SK-N-DZ (cell line): ENCODE results near the gene KCNJ11. TPM values are rescaled to one million over a fixed set of nuclear protein-coding genes. Genes with fewer than 3 reads are reported as not detected.
"Not testable (repeated sequence)": the region's sequence is repeated elsewhere in the genome, so short reads cannot be mapped to it uniquely, and the experiment has no call there.

Experiments used
- DNase-seq: peaks from one replicate; pipeline ENCODE4 v3.0.0-alpha.2; 2015; ENCODE audit warnings: low spot score
- polyA plus RNA-seq, 2 experiments: library from polyadenylated mRNA; depleted of rRNA; stranded (reverse); fragments of >200 nt; gene quantifications; 2 replicates each; pipeline ENCODE4 v1.2.3, GENCODE V29; 2014

Gene KCNJ11
- polyA plus RNA-seq (2014; cell fraction: cytosol; rRNA removed) = 37.2 and 39.9 TPM in 2 replicates
- 17.7 and 20.3 TPM in 2 replicates for polyA plus RNA-seq (2014; cell fraction: nucleus; rRNA removed)

DNA sequence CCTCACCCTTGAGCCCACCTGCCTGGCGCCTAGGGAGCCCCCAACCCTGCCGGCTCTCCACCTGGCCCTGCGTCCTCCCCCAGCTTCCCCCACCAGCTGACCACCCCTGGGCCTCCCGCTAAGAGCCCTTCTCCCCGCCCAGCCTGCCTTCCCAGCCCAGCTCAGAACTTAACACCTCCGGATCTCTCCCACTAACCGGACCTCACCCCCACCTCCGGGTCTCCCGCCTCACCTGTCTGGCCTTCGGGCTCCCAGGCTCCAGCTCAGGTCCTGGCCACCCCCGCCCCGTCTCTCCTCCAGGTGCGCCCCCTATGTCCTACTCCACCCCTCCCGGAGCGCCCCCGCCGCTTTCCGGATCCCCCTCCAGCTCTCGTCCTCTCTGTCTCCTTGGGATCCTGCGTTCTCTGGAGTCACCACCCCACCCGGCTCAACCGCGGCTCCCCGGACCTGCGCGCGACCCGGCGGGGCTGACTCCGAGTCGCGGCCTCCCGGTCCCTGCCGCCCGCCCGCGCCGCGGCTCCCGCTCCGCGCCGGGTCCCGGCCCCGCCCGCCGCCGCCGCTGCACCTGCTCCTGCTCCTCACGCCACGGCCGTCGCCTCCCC, at the start of gene KCNJ11:
KCNJ11 (minus strand) TSS at position 51 of the 602 bp plus-strand sequence. CDS start 568 bp downstream, outside the sequence.
- DNase-seq = no peak

DNA sequence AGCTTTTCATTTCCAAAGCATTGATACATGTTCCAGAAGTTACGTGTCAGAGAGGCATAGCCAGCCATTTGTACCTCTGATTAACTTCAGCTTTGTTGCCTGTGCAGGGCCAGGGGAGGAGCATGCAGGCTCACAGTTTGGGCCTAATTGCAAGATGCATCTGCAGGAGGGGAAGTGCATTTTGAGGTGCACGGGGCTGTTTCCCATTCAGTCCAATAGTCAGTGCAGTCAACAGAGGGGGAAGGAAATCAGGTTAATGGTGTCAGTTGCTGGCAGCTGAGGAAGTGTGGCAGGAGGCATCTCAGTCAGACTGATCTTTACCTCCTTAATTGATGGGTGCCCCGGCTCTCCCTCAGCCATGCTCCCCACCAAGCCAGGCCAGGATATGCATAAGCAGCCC, 48.9 kb upstream of the KCNJ11 start:
- no peak for DNase-seq

- no peak for DNase-seq
Observed at GRCh38 chr11:17434108-17434507, 45.6 kb upstream of the KCNJ11 start.

GRCh38 chr11:17432002-17432401, 43.5 kb upstream of the KCNJ11 start:
- DNase-seq = peak; percentile 45

GRCh38 chr11:17431139-17431538, 42.7 kb upstream of the KCNJ11 start:
- DNase-seq = peak; percentile 51

GRCh38 chr11:17430616-17431015, 42.2 kb upstream of the KCNJ11 start:
- DNase-seq = no peak

DNA sequence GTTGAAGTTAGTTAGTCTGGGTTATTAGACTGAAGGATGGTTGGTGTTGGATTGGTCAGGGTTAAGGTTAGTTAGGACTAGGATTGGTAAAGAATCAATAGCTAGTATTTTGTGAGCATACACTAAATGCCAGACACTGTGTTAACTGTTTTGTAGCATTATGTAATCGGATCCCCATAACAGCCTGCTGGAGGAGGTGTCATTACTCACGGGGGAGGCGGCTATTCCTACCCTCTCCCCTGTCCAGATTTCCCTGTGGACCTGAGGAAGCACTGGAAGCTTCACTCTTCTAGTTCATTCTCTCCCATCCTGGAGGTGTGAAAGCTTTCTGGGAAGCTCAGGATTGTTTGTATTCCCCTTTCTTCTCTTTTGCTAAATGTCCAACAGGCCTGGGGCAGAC, 40.5 kb upstream of the KCNJ11 start:
- DNase-seq = no peak

- no peak for DNase-seq
Observed at GRCh38 chr11:17428261-17428660, 39.8 kb upstream of the KCNJ11 start.

DNA sequence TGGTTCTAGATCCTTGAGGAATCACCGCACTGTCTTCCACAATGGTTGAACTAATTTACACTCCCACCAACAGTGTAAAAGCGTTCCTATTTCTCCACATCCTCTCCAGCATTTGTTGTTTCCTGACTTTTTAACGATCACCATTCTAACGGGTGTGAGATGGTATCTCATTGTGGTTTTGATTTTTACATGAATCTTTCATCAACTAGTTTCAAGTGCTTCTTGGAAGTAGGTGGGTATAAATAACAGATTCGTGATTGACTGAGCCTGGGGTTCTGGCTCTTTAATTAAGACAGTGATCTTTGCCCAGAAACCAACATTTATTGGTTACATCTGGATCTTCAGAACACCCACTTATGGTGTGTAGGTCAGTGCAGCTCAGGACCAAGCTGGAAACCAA, 37.8 kb upstream of the KCNJ11 start:
- DNase-seq = not testable (repeated sequence)

DNA sequence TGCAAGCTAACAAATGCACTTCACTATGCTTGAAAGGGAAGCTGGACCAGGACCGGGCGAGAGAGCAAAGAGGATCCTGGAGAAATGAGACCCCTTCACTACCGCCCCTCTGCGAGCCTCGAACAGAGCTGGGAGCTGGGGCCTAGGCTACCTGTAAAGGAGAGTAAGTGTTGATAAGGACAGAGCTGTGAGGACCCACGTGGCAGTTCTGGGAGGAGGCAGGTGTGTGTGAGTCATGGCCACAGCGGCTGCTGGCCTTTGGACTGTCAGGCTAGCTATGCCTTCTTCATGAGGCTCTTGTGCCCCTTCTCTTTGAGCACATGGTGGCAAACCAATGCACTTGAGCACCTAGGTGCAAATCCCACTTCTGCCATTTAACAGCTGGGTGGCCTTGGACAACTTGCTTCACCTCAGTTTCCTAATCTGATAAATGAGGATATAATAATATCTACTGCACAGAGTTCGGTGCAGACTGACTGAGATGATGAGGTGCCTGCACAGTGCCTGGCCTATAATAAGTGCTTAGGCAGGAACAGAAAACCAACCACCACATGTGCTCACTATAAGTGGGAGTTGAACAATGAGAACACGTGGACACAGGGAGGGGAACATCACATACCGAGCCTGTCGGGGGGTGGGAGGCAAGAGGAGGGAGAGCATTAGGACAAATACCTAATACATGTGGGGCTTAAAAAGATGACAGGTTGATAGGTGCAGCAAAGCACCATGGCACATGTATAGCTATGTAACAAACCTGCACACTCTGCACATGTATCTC, 35.3 kb upstream of the KCNJ11 start:
- no peak for DNase-seq

DNA sequence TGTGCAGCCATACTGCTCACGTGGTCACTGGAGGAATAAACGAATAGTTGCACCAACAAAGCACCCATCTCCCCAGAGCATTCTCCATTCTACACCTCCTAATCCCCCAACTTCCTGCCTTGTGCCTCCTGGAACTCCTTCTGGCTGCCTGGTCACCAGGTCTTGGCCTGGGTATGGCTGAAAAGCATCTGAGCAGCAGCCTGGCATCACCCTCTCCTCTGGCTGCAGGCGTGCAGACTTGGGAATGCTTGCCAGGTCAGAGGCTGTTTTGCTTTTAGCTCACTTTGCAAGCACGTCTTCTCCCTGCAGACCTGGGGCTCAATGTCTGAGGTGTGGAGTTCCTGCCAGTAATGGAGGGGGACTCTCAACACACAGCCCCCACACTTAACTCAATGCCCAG, 33.3 kb upstream of the KCNJ11 start:
- DNase-seq = no peak

DNA sequence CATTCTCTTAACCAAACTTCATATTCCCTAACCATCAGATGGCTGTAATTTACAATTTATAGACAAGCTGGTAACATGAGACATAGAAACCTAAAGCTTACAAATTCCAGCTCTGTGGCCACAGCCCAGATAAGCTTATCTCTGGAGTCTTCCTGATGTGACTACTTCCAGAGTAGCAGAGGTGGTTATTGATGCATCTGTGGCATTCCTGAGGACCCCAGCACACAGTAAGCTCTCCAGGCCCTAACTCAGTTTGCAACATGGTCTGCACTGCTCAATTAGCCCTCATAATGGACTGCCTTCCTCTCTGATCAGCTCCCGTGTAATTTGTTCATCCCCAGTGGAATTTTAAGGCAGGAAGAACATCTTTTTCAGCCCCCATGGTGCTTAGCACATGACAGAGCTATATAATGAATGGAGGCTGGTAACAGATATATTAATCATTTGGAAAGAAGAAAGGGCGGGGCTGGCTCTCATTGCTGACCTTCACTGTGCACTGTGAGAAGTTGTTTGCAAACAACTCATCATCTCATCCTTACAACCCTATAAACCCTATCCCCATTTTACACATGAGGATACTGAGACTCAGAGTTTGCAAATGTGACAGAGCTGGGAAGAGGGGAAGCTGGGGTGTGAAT, 30.1 kb upstream of the KCNJ11 start:
- DNase-seq = peak; percentile 68

DNA sequence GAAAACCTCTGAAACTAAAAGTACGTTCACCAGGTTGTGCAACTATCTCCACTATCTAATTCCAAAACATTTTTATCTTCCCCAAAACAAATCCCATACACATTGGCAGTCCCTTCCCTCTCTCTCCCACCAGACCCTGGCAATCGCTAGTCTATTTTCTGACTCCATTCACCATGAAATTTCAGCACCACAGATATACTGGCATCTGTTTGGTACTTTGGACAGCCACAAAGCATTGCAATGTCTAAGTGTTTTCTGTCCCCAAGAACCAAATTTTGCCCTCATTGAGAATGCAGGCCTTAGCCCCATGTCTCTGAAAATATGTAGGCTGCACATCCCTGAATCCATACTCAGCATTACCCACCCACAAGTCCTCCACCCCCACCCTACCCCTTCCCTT, 28.0 kb upstream of the KCNJ11 start:
- DNase-seq = no peak

DNA sequence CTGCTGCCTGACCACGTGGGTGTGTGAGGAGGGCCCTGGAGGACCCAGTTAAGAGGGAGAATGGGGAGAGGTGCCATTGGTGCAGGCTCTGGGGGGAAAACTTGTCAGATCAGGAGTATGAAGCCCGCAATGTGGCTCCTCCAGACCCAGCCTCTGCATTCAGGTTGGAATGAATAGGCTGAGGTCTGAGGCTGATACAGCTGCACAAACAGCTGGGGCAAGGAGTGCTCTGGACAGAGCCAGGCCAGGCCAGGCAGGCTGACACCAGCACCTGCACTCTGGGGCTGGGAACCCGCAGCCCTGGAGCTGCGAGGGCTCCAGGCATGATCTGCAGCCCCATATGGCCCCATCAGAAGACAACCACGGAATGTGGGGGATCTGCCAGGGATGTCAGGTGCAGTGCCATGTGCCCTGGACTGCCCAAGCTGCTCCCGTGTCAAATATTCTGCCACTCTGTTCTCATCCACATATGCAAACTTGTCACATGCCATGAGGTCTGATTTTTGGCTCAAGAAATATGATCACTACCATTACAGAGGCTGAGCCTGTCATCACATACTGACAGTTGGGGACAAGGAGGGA, 27.2 kb upstream of the KCNJ11 start:
- DNase-seq = no peak

DNA sequence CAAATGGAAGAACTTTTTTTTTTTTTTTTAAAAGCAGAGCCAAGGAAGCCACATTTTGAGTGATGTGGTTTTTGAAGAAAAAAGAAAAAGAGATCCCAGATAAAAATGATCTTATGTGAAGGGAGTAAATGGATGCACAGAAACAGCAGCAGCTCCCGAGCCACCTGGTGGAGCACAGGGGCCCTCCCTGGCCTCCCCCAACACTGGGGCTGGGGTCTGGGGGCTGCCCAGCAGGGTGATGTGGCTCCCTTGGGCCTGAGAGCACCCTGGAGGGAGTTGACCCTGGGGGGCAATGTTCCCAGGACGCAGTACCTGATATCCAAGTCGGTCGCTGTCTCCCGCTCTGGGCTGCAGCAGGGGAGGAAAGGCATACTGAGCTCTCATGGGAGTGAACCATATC, 26.5 kb upstream of the KCNJ11 start:
- no peak for DNase-seq

- DNase-seq = no peak
Observed at GRCh38 chr11:17414317-17414737, 25.9 kb upstream of the KCNJ11 start.

GRCh38 chr11:17413414-17414316, 25.2 kb upstream of the KCNJ11 start:
- DNase-seq = no peak

DNA sequence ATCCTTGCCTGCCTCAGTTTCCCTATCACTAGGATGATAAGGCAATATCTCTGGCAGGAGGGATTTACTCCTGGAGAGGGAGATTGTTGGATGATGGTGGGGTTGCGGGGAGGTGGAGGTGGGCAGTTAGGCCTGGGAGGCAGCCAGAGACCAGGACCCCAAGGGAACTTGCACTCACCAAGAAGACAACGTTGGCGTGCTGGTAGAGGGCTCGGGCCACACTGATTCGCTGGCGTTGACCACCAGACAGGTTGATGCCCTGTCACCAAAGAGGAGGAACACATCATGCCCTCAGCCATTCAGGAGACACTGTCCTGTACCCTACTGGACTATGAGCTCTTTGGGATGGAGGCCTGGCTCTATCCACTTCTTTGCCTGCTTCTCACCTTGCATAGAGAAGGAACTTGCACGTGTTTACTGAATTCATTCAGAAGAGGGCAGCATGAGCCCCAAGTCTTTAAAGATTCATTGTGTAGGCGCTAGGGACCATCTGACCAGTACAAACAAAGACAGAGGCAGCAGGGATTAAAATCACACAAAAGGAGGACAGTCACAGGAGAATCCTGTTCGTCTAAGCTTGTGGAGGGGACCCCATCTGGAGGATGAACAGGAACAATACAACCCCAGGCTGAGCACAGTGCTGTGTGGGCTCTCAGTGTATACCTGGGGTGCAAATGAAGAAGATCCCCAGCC, 24.2 kb upstream of the KCNJ11 start:
- no peak for DNase-seq

DNA sequence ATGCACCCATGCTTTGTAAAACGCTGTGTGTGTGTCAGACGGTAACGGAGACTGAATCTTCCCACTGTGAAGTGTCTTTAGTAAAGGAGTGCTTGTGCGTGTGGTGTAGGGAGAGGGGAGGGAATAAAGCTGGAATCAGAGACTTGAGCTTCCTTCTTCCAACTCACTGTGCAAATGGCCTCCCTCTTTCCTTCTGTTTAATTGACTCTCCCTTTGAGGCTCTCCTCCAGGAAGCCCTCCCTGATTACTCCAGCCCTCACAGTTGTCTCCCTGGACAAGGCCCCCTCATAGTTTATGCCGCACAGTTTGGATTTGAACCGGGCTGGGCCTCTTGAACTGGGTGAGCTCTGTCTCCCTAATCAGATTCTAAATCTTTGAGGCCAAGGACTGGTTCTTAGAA, 23.0 kb upstream of the KCNJ11 start:
- DNase-seq = no peak

DNA sequence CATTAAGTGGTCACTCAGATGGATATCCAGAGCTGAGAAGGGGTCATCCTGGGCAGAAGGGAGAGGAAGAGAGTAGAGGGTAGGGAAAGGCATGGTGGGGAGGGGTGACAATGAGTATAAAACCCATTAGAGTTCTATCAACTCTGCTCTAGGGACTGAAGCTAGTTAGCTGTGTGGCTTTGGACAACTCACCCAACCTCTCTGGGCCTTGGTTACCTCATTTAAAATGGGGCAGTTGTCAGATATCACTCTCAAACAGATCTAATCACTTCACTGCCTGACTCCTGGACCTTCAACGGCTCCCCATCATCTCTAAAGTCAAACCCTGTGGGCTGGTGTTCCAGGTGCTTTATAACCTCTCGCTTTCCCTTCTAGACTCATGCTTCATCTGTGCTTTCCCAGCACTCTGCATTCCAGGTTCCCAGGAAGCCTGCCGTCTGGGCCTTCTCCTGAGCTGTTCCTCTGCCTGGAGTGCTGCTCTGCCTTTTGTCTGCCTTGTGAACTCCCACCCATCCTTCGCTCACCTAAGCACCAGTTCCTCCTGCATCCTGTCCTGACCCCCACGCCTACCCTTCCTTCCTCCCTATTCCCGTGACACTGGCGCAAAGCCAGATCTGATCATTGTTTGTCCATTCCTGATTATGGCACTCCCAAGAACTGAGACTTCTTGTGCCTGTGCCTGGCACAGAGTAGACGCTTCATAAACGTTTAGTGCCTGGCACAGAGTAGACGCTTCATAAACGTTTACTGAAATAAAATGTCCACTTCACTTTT, 22.3 kb upstream of the KCNJ11 start:
- DNase-seq = no peak
